Muscle of arm (tissue), 12 donors: ENCODE results near the gene OGFOD3. TPM values are rescaled to one million over a fixed set of nuclear protein-coding genes. Genes with fewer than 3 reads are reported as not detected.
"Not testable (repeated sequence)": the region's sequence is repeated elsewhere in the genome, so short reads cannot be mapped to it uniquely, and the experiment has no call there.

ENCODE experiments used
- DNase-seq: peaks from one replicate; pipeline ENCODE4 v3.0.0-alpha.2; 2013
- polyA plus RNA-seq, 12 donors: library from polyadenylated mRNA; unstranded; fragments of 120-200 nt; gene quantifications; one replicate each; pipeline ENCODE4 v1.2.1, GENCODE V29; 2013; ENCODE audit not compliant: insufficient read length in 12 of 12

OGFOD3 gene
- polyA plus RNA-seq, 12 donors: 13.4 to 25.1 (median 18.5) TPM; not detected in 1

DNA sequence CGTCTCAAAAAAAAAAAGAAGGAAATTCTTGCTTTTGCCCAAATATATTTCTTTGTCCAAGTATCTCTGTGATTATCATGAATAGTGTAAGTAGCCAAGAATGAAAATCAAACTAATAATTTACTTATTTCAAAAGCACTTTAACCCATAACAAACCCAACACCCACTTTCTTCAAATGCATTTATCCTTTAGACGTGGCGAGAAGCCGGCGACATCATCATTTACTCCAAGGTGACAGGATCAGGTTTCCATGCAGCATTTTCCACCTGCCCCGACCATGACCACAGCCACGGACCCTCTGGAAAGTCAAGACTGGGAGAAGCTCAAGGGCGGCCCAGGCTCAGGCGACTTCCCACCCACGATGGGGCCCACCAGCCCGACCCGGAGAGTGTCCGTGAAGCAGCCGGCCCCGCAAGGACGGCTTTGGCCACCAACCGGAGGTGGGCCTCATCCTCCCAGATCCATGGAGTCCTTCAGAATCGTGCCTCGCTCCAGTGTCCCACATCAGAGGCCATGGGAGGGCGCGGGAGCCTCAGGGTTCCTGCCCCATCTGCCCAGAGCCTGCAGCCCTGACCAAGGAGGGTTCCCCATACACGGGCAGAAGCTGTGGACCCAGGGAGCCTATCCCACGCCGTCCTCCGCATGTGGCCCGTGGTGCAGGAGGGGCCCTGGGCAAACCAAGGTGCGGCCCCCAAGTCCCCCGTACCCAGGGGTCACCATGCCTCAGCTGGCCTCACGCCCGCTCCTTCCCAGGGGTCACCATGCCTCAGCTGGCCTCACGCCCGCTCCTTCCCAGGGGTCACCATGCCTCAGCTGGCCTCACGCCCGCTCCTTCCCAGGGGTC, 28.1 kb downstream of the OGFOD3 start:
- no peak for DNase-seq

DNA sequence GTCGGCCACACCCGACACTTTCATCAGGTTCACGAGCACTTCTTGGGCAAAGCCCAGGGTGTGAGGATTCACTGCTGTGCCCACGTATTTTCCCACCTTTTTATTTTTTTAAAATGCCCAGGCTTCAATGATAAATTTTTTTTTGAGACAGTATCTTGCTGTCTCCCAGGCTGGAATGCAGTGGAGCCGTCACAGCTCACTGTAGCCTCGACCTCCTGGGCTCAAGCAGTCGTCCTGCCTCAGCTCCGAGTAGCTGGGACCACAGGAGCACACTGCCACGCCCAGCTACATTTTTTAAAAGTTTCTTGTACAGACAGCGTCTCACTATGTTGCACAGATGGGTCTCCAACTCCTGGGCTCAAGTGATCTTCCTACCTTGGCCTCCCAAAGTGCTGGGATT, 29.0 kb downstream of the OGFOD3 start:
- DNase-seq: no peak

DNA sequence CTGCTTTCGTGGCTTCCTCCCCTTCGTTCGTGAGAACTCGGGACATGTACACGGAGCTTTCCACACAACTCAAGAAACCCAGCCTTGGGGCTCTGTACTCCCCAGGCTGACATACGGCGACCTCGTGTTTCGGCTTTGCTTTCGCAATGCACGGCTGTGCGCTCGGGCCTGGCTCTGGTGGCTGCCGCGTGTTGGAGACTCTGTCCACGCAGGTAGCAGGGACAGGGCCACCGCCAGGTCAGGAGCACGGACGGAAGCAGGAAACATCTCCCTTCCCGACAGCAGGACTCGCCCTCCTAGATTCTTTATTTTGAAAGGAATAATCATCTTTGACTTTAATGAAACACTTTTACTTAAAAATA, 29.5 kb downstream of the OGFOD3 start:
- DNase-seq: no peak

DNA sequence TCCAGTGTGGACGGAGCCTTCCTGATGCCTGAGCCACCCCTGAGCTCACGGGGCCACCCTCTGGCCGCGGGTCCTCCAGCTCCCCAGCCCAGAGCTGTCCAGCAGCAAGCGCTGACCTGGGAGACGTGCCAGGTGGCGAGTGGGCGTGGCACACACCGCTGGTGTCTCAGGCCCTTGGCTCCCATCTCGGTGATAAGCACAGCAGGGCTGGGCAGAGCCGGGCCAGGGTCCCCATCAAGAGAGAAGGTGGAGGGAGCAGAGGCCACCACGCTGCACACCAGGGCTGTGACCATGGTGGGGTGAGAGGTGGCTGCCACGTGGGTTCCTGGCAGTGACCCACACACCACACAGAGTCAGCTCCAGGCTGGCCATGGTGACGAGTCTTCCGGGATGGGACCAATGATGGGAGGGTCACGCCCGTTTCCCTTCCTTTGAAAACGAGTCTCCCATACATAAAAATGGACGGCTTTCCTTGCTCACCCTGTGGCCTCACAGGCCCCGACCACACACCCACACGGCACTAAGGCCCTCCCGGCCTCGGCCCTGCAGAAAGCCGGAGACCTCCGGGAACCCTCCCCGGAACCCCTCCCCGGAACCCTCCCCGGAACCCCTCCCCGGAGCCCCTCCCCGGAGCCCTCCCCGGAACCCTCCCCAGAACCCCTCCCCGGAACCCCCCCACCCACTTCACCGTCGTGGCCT, 30.0 kb downstream of the OGFOD3 start:
- no peak for DNase-seq

DNA sequence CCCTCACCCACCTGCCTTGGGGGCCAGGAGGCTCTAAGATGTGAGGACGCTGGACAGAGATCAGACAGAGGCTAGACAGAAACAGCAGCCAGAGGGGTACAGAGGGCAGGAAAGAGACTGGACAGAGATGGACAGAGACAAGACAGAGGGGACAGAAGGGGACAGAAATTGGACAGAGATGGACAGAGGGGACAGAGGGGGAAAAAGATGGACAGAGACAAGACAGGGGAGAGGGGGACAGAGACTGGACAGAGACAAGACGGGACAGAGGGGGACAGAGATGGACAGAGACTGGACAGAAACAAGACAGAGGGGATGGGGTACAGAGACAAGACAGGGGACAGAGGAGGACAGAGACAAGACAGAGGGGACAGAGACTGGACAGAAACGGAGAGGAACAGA, 30.7 kb downstream of the OGFOD3 start:
- no peak for DNase-seq

DNA sequence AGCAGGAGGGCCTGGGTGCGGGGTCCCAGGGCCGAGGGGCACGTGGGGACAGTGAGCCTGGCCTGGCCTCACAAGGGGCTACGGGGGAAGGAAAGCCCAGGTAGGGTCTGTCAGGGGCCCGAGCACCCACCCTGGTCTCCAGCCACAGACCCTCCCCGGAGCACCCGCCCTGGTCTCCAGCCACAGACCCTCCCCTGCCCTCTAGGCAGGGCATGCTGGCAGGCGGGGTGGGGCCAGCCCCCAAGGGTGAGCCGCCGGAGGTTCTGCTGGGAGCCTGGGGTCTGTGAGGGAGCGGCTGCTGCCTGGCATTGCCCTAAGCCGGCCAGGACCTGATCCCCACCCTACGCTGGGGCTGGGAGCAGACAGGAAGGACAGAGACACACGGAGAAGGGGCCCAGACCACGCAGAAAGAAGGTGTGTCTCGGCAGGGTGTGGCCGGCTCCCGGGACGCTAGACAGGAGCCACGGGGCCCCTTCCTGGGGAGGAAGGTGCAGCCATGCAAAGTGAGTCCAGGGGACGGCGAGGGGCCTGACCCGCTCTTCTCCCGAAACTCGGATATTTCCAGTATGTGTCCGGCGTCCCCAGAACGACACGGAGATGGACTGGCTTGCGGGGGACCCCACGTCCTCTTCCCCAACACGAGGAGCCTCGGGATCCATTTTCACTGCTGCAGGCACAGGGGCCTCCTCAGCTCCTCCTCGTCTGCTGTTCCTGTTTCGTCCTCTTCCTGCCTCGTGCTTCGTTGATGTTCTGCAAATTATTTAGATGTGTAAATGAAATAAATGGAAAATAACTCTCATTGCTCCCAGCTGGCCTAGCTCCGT, 31.3 kb downstream of the OGFOD3 start:
- no peak for DNase-seq

DNA sequence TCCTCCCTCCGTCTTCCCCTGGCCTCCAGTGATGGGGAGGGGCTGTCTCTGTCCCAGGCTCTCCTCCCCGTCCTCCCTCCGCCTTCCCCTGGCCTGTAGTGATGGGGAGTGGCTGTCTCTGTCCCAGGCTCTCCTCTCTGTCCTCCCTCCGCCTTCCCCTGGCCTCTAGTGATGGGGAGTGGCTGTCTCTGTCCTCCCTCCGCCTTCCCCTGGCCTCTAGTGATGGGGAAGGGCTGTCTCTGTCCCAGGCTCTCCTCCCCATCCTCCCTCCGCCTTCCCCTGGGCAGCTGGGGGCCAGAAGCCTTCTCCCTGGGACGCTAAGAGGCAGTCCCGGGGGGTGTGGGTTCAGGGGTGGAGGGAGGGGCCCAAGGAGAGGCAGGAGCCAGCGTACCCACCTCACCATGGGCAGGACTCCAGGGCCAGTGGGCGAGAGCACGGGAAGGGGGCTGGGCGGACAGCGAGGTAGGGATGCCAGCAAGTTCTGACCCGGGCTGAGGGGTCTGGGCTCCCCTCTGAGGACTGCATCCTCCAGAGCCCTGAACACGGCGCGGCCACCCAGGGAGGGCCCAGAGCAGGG, 32.0 kb downstream of the OGFOD3 start:
- no peak for DNase-seq

DNA sequence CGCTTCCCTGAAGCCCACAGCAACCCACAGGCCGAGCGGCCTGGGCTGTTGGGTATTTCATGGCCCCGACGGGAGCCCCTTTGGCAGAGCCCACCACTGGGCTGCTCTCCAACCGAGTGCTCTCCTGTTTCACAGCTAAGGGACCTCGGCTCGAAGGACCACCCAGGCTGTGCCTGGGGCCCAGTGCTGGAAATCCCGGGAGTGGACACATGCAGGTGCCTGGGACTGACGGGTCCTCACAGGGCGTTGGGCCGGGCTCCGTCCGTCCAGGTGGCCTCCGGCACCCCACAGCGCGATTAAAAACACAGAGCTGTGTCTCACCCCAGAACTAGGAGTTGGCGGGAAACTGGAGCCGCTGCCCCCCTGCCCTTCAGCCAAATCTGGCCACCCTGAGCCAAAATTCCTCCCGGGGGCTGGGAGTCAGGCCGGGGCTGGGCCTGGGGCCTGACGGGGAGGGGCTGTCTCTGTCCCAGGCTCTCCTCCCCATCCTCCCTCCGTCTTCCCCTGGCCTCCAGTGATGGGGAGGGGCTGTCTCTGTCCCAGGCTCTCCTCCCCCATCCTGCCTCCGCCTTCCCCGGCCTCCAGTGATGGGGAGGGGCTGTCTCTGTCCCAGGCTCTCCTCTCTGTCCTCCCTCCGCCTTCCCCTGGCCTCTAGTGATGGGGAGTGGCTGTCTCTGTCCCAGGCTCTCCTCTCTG, 32.7 kb downstream of the OGFOD3 start:
- DNase-seq: peak; percentile 83

DNA sequence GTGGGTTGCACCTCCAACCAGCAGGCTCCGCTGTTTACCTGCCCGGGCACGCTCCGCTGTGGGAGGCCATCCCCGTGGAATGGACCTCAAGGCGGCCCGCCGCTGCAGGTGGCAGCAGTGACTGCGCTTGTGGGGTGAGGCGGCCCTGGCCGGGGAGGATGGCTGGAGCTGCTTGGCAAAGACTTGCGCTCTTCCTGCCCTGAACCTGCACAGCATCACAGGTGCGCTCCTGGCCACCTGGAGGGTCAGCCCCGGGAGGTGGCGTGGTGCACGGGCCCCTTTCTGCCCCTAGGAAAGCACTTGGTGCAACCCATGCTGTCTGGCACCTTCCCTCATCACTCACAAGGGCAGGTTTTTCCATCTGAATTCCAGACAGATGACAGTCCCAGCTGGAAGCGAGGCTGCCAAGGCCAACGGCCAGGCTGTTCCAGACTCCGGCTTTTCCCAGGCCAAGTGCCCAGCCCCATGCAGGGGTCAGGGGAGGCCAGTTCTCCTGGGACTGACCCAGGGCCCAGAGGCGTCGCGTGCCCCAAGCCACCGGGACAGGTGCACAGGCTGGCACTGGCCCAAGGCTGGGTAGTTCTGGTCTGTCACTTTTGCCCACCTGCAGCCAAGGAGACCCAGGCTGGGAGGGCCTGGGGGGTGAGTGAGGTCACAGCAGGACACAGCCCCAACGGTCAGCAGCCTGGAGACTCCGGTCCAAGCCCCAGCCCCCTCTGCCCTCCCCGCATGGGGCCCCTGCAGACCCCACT, 33.5 kb downstream of the OGFOD3 start:
- DNase-seq: peak; percentile 72

DNA sequence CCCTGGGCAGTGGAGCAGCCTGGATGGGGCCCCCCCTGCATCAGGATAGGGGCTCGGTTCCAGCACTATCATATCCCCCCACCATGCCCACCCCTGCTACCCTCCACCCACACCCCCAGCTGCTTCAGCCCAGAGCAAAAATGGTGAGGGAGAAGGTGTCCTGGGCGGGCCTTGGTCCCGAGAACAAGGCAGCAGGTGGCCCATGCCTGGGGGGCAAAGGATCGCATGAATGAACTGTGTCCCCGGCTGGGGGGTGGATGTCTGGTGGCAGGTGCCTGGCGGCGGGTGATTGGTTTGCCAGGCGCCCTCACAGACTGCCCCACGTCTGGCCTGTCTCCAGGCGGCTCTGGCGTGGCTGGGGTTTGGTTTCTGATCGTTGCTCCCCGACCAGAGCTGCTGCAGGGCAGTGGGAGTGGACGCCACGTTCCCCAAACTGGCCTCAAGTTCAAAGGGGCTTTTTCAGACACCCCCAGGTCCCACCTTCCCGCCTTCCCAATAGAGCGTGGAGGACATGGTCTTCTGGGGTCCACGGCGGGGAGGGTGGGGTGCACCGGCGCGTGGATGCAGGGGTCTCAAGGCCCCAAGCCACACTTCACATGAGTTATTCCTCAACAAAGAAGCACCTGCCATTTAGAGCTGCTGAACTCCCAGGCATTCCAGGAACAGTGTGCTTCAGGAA, 34.2 kb downstream of the OGFOD3 start:
- DNase-seq: no peak

DNA sequence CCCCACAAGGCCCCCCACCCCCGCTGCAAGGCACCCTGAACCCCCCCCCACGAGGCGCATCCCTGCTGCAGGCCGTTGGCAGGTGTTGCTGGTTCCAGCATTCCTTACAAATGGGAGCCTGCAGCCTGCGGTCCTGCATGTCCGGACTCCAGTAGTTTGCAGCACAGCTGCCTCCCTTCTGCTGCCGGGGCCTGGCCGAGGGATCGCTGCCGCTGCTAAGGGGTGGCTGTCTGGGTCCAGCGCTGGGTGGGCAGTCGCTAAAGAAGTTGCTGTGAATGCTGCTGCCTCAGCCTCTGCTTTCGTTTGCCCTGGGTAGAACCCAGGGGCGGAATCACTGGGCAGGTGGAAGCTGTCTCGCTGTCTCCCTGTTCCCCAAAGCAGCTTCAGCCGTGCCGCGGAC, 35.0 kb downstream of the OGFOD3 start:
- no peak for DNase-seq

DNA sequence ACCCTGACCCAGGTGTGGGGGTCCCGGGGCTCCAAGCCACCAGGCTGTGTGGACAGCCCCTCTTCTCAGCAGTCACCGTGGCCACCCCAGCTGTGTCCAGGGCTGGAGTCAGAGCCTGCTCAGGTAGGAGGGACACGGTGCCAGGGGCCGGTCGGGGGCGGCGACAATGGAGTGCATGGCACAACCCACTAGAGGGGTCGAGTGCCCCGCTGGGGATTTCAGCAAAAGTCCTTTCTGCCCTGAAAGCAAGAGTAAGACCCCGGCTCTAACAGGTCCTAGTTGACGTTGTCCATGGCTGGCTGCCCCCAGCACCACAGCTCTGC, 35.5 kb downstream of the OGFOD3 start:
- DNase-seq: no peak

DNA sequence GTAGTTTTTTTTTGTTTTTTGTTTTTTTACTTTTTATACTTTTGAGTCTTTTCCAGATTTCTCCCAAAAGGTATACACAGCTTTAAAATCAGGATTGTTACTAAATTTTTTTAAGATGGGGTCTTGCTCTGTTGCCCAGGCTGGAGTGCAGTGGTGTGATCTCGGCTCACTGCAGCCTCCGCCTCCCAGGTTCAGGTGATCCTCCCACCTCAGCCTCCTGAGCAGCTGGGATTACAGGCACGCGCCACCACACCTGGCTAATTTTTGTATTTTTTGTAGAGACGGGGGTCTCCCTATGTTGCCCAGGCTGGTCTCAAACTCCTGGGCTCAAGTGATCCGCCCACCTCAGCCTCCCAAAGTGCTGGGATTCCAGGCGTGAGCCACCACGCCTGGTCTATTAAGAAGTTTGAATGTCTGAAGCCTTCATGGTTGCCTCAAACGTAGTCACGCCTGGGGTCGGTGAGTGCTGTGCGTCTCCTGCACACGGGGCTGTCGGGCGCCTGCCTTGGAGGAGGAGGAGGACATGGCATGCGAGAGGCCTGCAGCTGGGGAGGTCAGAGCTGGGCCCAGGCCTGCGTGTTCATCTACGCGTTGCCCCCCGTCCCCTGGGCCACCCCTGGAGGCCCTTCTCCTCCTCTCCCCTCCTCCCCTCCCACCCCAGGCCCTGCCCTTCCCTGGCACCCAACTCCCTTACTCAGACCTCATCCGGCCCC, 36.0 kb downstream of the OGFOD3 start:
- not testable (repeated sequence) for DNase-seq

DNA sequence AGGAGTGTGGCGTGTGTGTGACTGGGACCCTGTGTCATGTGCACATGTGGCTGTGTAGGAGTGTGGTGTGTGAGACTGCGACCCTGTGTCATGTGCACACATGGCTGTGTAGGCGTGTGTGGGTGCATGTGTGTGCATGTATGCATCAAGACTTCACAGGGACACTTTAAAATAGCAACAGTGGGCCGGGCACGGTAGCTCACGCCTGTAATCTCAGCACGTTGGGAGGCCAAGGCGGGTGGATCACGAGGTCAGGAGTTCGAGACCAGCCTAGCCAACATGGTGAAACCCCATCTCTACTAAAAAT, 36.7 kb downstream of the OGFOD3 start:
- DNase-seq: not testable (repeated sequence)

DNA sequence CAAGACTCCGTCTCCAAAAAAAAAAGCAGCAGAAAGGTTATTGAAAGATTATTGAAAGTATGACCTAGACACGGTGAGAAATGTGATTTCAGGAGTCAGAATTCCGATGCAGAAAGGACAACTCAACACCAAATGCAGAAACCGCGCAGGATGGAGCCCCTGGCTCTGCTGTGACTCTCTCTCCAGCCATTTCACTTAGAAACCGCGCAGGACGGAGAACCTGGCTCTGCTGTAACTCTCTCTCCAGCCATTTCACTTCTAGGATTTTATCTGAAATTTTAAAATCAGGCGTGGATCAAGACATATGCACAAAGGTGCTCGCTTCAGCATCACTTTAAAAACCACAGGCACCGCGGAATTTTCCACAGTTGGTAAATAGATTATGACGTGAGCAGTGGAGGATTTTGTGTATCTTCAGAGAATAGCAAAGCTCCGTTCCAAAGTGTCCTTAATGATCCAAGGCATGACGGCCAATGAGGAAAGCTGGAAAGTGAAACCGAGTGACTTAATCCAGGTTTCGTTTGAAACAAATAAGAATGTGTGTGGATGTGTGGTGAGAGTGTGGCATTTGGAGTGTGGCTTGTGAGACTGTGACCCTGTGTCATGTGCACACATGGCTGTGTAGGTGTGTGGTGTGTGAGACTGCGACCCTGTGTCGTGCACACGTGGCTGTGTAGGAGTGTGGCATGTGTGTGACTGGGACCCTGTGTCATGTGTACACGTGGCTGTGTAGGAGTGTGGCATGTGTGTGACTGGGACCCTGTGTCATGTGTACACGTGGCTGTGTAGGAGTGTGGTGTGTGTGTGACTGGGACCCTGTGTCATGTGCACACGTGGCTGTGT, 37.3 kb downstream of the OGFOD3 start:
- DNase-seq: peak; percentile 80

DNA sequence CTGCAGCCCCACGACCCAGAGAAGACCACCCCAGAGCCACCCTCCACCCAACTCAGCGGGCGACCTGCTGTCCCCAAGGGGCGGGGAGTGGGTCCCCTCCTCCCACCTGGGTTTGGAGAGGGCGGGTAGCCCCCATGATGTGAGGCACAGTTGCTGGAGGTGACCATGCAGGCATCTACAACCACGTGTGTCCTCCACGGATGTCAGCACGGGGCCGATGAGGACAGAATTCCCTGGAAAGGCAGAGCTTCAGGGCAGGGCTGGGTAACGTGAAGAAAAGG, 39.7 kb downstream of the OGFOD3 start:
- no peak for DNase-seq

DNA sequence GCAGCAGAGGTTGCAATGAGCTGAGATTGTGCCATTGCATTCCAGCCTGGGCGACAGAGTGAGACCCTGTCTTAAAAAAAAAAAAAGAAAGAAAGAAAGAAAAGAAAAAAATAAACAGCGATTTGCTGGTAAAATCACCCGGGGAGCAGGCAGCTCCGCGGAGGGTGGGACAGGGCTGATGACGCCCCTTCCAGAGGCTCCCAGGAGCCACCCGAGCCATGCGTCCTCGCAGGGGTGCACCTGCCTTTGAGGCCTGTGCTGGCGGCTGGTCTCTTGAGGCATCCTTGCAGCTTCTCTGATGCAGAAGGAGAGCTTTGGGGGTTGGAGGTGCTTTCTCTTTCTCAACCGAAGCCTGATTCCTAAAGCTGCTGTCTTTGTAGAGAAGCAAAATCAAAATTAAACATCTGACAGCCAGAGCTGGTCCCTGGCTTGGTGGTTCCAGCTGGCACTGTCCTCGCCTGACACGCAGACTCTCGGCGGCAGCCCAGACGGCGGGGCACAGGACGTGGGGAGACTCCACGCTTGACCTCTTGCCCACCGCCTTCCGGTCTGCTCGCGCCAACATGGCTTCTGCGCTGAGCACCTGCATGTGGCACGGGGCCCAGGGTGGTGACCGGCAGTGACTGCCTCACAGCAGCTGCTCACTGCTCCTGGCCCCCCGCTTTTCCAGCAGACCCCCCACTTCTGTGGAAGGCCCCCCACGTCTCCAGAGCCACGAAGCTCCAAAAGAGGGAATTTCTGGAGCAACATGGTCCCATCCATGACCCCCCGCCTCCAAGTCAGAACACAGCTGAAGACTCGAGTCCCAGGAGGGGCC, 40.3 kb downstream of the OGFOD3 start:
- DNase-seq: no peak

DNA sequence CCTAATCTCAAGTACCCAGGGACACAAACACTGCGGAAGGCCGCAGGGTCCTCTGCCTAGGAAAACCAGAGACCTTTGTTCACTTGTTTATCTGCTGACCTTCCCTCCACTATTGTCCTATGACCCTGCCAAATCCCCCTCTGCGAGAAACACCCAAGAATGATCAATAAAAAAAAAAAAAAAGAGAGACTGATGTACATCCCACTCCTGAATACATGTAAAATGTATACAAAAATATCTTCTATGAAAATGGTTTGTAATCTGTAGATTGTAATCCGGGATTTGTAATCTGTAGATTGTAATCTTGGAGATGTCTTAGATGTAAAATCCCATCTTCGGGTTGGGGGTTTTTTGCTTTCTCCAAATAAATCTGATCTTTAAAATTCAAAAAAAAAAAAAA, 41.1 kb downstream of the OGFOD3 start:
- DNase-seq: not testable (repeated sequence)
